Nephron progenitor cell (in vitro differentiated cells): ENCODE data around the gene GNE.

ENCODE experiments used
- DNase-seq: peaks from one replicate; pipeline ENCODE4 v3.0.0; 2021
- H3K27ac Mint-ChIP-seq: 2 replicates; pipeline ENCODE4 v1.8.0; 2021; ENCODE audit warnings: mild to moderate bottlenecking, moderate library complexity, mixed read lengths
- H3K27me3 Mint-ChIP-seq: 2 replicates; pipeline ENCODE4 v1.8.0; 2021; ENCODE audit warnings: mild to moderate bottlenecking, low read depth, mixed read lengths; ENCODE audit not compliant: poor library complexity
- H3K36me3 Mint-ChIP-seq: 2 replicates; pipeline ENCODE4 v1.8.0; 2021; ENCODE audit warnings: low read depth, mixed read lengths
- H3K4me1 Mint-ChIP-seq: 2 replicates; pipeline ENCODE4 v1.8.0; 2021; ENCODE audit warnings: mixed read lengths
- H3K4me3 Mint-ChIP-seq: 2 replicates; pipeline ENCODE4 v1.8.0; 2021; ENCODE audit warnings: mild to moderate bottlenecking, moderate library complexity, mixed read lengths
- H3K9me3 Mint-ChIP-seq: 2 replicates; pipeline ENCODE4 v1.8.0; 2021; ENCODE audit warnings: mild to moderate bottlenecking, moderate library complexity, mixed read lengths
- TF ChIP-seq, protein P1 (sequence below): fragments of 200-600 bp; sonication (generic); IDR thresholded peaks from 2 replicates; pipeline ENCODE4 v1.5.0; 2021; ENCODE audit warnings: antibody characterized with exemption

Gene GNE

DNA sequence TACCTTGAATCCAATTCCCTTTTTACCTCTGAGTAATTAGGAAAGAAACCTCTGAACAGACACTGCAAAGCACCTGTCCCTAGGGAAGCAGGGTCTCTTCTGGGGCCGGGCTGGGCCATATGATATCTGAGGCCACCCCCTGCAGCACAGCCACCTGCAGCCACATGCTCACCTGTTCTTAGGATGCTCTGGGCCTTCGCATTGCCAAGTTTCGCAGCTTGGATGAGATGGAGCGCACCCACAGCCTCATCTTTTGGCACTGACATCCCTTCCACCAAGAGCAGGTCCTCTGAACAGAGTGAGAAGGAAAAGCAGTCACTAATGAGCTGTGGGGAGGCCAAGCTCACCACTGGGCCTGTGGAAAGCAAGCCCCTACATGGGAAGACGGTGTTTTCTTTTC lies 40.2 kb downstream of the GNE start:
- TF ChIP-seq, protein P1, sequence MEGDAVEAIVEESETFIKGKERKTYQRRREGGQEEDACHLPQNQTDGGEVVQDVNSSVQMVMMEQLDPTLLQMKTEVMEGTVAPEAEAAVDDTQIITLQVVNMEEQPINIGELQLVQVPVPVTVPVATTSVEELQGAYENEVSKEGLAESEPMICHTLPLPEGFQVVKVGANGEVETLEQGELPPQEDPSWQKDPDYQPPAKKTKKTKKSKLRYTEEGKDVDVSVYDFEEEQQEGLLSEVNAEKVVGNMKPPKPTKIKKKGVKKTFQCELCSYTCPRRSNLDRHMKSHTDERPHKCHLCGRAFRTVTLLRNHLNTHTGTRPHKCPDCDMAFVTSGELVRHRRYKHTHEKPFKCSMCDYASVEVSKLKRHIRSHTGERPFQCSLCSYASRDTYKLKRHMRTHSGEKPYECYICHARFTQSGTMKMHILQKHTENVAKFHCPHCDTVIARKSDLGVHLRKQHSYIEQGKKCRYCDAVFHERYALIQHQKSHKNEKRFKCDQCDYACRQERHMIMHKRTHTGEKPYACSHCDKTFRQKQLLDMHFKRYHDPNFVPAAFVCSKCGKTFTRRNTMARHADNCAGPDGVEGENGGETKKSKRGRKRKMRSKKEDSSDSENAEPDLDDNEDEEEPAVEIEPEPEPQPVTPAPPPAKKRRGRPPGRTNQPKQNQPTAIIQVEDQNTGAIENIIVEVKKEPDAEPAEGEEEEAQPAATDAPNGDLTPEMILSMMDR = no peak
- peaks cover 12% of the 10 kb centered on the region for H3K9me3 Mint-ChIP-seq
- no peaks in the 10 kb centered on the region for H3K4me1 Mint-ChIP-seq
- no peak overlapping the region for H3K4me3 Mint-ChIP-seq
- H3K27me3 Mint-ChIP-seq = no peaks in the 10 kb centered on the region
- peaks cover 68% of the 10 kb centered on the region for H3K36me3 Mint-ChIP-seq
- peak overlapping the region; percentile 31 for H3K27ac Mint-ChIP-seq
- DNase-seq = no peak

DNA sequence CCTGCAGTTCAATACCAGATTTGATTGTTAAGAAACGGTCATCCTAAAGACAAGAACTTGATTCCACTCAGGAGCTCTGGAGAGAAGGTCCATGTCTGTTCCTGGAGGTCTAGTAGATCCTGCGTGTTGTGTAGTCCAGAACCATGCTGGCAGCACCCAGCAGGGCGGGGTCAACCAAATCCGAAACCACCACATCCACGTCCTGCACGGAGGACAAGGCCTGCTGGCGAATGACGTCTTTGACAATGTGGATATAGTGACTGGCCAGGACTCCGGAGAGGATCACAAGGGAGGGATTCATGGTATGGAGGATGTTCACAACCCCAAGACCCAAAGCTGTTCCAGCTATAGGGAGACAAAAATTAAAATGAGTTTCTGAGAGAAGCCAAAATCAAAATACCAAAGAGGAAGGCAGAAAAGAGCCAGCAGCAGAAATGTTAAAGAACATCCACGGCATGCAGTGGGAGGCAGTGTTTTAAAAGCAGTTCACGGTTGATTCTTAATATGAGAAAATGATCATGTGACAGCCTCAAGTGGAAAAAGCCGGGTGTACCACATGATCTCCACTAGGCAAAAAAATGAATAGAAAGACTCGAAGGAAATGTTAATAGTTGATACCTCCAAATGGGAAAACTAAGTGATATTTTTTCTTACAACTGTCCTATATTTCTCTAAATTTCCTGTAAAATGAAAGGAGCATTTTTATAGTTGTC lies 40.8 kb downstream of the GNE start:
- no peak for DNase-seq
- TF ChIP-seq, protein P1 = no peak
- no peaks in the 10 kb centered on the region for H3K27me3 Mint-ChIP-seq
- H3K9me3 Mint-ChIP-seq = peaks cover 6% of the 10 kb centered on the region
- peak overlapping the region; percentile 79 for H3K27ac Mint-ChIP-seq
- no peaks in the 10 kb centered on the region for H3K4me1 Mint-ChIP-seq
- peaks cover 64% of the 10 kb centered on the region for H3K36me3 Mint-ChIP-seq
- no peak overlapping the region for H3K4me3 Mint-ChIP-seq

DNA sequence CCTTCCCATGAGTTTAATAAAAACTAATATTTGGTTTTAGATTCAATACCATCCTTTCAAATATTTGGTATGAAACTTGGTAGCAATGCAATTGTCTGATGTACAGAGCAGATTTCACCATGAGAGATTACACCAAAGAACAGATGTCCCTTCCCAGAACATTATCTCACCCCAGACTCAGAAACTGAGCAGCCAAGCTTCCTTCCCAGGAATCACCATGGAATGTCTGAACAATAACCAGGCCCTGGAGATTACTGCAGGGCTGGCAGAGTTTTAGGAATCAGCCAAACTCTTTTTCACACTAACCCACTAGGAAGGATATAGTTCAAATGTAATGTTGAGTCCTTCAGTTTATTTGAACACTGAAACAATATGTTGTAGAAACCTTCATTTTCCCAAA lies 43.7 kb downstream of the GNE start:
- DNase-seq = no peak
- no peaks in the 10 kb centered on the region for H3K4me1 Mint-ChIP-seq
- H3K36me3 Mint-ChIP-seq = peaks cover 61% of the 10 kb centered on the region
- TF ChIP-seq, protein P1 = no peak
- no peaks in the 10 kb centered on the region for H3K9me3 Mint-ChIP-seq
- H3K27me3 Mint-ChIP-seq = no peaks in the 10 kb centered on the region
- no peak overlapping the region for H3K4me3 Mint-ChIP-seq
- H3K27ac Mint-ChIP-seq = peak overlapping the region; percentile 36

DNA sequence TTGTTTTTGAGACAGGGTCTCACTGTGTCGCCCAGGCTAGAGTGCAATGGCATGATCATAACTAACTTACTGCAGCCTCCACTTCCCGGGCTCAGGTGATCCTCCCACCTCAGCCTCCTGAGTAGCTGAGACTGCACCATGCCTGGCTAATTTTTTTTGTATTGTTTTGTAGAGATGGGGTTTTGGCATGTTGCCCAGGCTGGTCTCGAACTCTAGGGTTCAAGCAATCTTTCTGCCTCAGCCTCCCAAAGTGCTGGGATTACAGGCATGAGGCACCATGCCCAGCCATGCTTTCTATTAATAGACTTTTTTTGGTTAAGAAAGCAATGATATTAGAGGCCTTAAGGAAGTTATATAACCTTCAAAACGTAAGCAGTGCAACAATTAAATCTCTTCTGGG lies 44.3 kb downstream of the GNE start:
- Mint-ChIP-seq H3K27ac (no peak overlapping the region), H3K27me3 (no peaks in the 10 kb centered on the region), H3K36me3 (peaks cover 61% of the 10 kb centered on the region), H3K9me3 (no peaks in the 10 kb centered on the region), H3K4me1 (no peaks in the 10 kb centered on the region), H3K4me3 (no peak overlapping the region)
- TF ChIP-seq, protein P1 = no peak
- DNase-seq = no peak

DNA sequence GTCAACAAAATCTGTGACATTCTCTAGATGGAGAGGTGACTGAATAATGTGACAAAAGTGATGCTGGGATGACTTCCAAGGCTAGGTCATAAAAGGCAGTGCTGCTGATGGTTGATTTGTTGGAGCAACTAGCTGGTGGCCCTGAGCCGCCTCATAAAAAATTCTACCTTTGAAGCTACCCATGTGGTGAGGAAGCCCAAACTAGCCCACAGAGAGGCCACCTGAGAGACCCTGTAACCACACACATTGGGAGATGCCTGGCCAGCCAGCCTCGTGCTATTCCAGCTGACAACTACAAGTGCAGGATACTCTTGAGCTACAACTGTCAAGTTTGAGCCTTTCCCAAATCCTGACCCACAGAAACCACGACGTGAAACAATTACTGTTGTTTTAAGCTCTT lies 44.9 kb downstream of the GNE start:
- H3K27me3 Mint-ChIP-seq = no peaks in the 10 kb centered on the region
- DNase-seq = no peak
- no peak overlapping the region for H3K4me3 Mint-ChIP-seq
- H3K4me1 Mint-ChIP-seq = no peaks in the 10 kb centered on the region
- no peaks in the 10 kb centered on the region for H3K9me3 Mint-ChIP-seq
- TF ChIP-seq, protein P1 = no peak
- peak overlapping the region; percentile 50 for H3K27ac Mint-ChIP-seq
- H3K36me3 Mint-ChIP-seq = peaks cover 59% of the 10 kb centered on the region

DNA sequence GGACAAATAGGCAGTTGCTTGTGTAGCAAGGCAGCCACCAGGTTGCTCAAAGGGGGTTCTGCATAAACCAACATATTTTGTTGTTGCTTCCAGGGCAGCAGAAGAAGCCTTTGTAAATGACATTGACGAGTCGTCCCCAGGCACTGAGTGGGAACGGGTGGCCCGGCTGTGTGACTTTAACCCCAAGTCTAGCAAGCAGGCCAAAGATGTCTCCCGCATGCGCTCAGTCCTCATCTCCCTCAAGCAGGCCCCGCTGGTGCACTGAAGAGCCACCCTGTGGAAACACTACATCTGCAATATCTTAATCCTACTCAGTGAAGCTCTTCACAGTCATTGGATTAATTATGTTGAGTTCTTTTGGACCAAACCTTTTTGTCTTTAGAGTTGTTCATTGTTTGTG lies 46.7 kb downstream of the GNE start:
- Mint-ChIP-seq H3K9me3 (no peaks in the 10 kb centered on the region), H3K4me3 (no peak overlapping the region), H3K27ac (peak overlapping the region; percentile 93), H3K36me3 (peaks cover 66% of the 10 kb centered on the region), H3K4me1 (peaks cover 14% of the 10 kb centered on the region), H3K27me3 (no peaks in the 10 kb centered on the region)
- DNase-seq = no peak
- TF ChIP-seq, protein P1 = no peak
